Body of pancreas (tissue), 4 donors: ENCODE measurements around the gene COX6A1.
"Not testable (repeated sequence)": the region's sequence is repeated elsewhere in the genome, so short reads cannot be mapped to it uniquely, and the experiment has no call there.

Experiments
- CTCF ChIP-seq, 7 experiments: fragments of 450-650 bp in 4 of 7; fragments of 200-600 bp in 3 of 7; sonication (generic) in 3 of 7; IDR thresholded peaks; one replicate each; pipeline ENCODE4 v1.5.1; 2016 to 2019; ENCODE audit warnings: antibody characterized with exemption in 7 of 7
- POLR2A ChIP-seq, 3 donors: fragments of 450-650 bp; IDR thresholded peaks; one replicate each; pipeline ENCODE4 v1.6.1; 2016; ENCODE audit warnings: antibody characterized with exemption in 3 of 3, mild to moderate bottlenecking in 2 of 3

- TF ChIP-seq POLR2A, CTCF (IDR thresholded peaks at IDR 0.05): not testable (repeated sequence)
Observed at GRCh38 chr12:120446844-120447178, 8.9 kb downstream of the COX6A1 start.
